GM12891 (cell line): Measurements from ENCODE around the gene FAM118B.

Source experiments
- DNase-seq: peaks from one replicate; pipeline ENCODE4 v3.0.0; 2011; ENCODE audit warnings: low spot score; ENCODE audit not compliant: insufficient read length
- FAIRE-seq: peaks from 2 replicates; lab custom pipeline; 2011; peaks lifted over from hg19 to GRCh38; lab: Jason Lieb, UNC
- PAX5 ChIP-seq: IDR thresholded peaks from 2 replicates; pipeline ENCODE4 v1.6.1; 2011; ENCODE audit warnings: low read length, moderate library complexity, mild to moderate bottlenecking; ENCODE audit not compliant: insufficient read depth, severe bottlenecking
- POLR2A ChIP-seq: IDR thresholded peaks from 2 replicates; pipeline ENCODE4 v1.6.1; 2011; ENCODE audit warnings: low read depth, low read length, control low read depth
- POLR2AphosphoS5 ChIP-seq: IDR thresholded peaks from 2 replicates; pipeline ENCODE4 v1.6.1; 2011; ENCODE audit warnings: low read depth, low read length, control low read depth
- POU2F2 ChIP-seq: IDR thresholded peaks from 2 replicates; pipeline ENCODE4 v1.6.1; 2011; ENCODE audit warnings: low read depth, mild to moderate bottlenecking, control low read depth, low read length, moderate library complexity
- SPI1 ChIP-seq: IDR thresholded peaks from 2 replicates; pipeline ENCODE4 v1.6.1; 2011; ENCODE audit warnings: low read depth, low read length, control low read depth
- TAF1 ChIP-seq: IDR thresholded peaks from 2 replicates; pipeline ENCODE4 v1.6.1; 2011; ENCODE audit warnings: low read depth, low read length, control low read depth

FAM118B gene

DNA sequence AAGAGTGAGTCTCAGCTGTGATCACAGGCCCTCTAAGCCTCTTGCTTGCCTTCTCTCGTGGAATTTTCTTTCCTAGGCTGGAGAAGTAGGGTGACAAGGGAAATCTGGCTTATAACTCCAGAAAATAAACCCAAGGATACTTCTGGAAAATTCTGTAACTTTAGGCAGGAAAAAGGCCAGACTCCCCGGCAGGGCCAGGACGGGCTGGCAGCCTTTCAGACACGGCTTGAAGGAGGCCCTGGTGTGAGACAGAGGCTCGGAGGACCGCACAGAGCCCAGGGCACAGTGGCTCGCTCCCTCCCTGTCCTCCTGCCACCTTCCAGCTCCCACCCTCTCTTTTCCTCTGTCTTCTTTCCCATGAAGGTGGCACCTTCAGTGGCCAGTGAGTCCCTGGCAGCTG, 19.2 kb upstream of the FAM118B start:
- TF ChIP-seq POU2F2 (no peak), POLR2AphosphoS5 (no peak), POLR2A (no peak), TAF1 (no peak), PAX5 (no peak), SPI1 (no peak)
- DNase-seq (no peak), FAIRE-seq (no peak)

DNA sequence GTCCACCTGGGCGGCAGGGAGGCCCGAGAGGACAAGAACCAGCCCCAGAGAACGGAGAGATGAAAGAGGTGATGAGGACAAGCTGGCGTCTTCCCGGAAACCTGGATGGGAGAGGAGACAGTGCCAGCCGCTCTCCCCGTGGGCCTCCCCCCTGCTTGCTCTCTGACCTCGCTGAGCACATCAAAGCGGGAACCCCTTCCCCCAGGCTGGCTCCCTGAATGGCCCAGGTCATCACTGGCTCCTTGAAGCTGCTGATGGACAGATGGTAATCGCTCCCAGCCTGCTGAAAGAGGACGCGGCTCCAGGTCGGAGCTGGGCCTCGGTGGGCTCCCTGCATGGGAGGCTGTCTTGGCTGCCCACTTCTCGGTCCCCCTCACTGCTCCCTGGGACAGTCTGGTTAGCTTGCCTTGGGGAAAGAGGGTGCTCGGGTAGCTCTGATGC, 18.5 kb upstream of the FAM118B start:
- DNase-seq (no peak), FAIRE-seq (no peak)
- TF ChIP-seq POLR2A: no peak

DNA sequence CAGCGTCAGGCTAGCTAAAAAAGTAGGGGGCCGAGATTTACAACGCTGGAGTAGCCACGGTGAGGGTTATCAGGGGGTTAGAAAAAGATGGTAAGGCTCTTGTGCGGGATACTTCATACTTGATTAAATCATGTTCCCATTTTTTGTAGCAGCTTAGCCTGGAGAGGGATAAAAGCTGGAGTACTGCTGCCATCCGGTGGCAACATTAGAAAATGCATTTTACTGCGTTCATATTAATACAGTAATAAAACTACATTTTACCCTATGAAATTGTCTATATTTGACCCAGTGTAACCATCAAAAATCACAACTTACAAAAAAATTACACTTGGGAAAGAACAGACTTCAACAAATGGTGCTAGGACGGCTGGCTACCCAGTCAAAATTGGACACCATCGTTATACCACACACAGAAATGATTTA, 17.4 kb upstream of the FAM118B start:
- FAIRE-seq (peak; percentile 76), DNase-seq (no peak)
- no peak for TF ChIP-seq POU2F2
- no peak for TF ChIP-seq TAF1
- no peak for TF ChIP-seq SPI1

DNA sequence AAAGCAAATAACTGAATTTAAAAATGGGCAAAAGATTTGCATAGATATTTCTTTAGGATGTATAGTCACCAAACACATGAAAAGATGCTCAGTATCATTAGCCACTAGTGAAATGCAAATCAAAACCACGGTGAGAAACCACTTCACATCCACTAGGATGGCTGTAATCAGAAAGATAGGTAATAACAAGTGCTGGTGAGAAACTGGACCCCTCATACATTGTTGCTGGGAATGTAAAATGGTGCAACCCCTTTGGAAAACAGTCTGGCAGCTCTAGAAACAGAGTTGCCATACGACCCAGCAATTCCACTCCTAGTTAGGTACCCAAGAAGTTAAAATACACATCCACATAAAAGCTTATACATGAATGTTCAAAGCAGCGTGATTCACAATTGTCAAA, 16.5 kb upstream of the FAM118B start:
- no peak for FAIRE-seq

DNA sequence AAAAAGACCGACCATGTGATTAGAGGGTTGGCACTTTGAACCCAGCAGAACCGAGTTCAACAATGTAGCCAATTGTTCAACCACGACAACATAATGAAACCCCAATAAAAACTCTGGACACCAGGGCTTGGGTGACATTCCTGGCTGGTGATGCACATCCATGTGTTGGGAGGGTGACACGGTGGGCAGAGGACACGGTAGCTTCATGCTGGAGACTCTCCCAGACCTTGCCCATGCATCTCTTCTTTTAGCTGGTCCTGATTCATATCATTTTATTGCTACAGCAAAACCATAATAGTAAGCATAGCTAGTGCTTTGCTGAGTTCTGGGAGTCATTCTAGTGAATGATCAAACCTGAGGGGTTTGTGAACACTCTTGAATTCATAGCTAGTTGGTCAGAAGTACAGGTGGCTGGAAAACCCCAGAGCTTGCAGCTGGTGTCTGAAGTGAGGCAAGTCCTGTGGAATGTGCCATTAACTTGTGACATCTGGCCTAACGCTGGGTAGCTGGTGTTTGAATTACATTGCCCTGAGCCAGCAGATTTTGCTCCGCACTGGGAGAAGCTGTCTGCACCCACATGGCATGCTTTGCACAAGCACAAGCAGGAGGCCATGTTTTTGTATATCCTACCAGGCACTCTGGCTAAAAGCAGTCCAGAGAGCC, 14.2 kb upstream of the FAM118B start:
- DNase-seq (no peak), FAIRE-seq (no peak)
- TF ChIP-seq POU2F2 (no peak), POLR2AphosphoS5 (no peak), SPI1 (no peak), POLR2A (no peak), TAF1 (no peak), PAX5 (no peak)

More for the DNA sequence above, 16.5 kb upstream of the FAM118B start:
- DNase-seq: no peak
- TF ChIP-seq TAF1 (no peak), POLR2AphosphoS5 (no peak), POU2F2 (no peak), POLR2A (no peak), SPI1 (no peak), PAX5 (no peak)

DNA sequence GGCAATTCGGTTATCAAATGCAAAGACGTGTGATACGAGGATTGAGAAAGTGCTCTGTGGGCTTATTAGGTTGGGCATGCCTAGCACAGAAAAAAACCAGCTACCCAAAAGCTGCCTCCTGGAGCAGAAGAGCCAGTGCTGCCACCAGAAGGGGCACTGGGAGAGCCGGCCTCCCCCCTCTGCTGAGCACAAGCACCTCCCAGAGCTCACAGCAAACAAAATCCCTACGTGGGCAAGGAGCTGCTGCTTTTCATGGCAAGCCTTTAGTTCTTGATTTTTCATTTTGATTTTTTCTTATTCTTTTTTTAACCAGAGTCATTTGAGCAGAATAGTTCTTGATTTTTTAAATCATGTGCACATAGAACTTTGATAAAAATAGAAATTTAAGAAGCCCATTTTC, 12.9 kb upstream of the FAM118B start:
- no peak for TF ChIP-seq POLR2A
- no peak for TF ChIP-seq PAX5
- TF ChIP-seq POLR2AphosphoS5: no peak
- TF ChIP-seq SPI1: no peak
- TF ChIP-seq POU2F2: no peak
- no peak for TF ChIP-seq TAF1
- no peak for DNase-seq
- no peak for FAIRE-seq

DNA sequence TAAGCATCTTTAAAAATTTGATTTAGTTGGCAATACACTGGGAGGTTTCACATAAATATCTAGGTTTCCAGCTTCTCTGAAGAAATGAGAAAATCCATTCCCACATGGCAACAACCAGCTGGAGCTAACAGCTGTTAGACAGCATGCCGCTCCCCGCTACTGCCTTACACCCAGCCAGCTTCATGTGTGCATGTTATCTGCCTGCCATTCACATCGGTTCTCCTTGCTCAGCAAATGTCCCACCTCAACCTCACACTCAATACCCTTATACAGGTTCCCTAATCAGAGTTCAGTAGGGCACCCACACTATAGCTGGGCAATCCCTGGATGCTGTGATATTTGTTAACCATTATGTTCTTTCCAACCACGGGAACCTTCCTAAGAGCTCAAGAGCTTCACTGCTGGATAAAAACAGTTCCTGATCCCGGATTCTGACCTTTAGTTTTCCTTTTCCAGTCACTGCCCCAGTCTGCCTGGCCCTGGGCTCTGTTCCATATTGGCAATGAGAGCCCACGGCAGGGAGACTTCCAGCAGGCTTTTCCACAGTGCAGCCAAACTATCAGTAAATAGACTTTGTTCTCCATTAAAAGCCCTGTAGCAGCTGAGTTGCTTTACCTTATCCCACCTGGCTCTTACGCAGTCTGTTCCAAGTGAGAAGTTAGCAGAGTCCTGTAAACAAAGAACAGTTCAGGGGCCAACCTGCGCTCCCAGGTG, 8.8 kb upstream of the FAM118B start:
- DNase-seq: no peak
- TF ChIP-seq TAF1 (no peak), SPI1 (no peak), POLR2A (no peak), POU2F2 (no peak), POLR2AphosphoS5 (no peak), PAX5 (no peak)
- FAIRE-seq: no peak

DNA sequence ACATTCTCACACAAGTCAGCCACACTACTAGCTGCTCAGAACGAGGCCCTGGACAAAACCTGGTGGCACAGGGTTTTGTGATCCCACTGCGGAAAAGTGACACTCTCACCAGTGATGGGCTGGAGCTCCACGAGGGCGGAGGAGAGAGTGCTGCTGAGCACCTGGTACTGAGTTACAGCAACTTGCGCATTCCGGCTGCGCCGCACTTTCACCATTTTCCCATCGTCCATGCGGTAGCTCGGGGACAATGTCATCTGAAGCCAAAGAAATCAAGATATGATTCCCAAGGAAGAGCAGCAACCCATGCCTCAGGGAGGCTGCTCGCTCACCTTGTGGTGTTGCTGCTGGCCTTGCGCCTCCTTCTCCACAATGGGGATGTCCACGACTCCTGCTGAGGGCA, 6.2 kb upstream of the FAM118B start:
- no peak for FAIRE-seq
- DNase-seq: no peak
- TF ChIP-seq TAF1 (no peak), POLR2AphosphoS5 (peak; percentile 56; the same call in 1 of the 2 replicates), POLR2A (no peak), SPI1 (no peak)

DNA sequence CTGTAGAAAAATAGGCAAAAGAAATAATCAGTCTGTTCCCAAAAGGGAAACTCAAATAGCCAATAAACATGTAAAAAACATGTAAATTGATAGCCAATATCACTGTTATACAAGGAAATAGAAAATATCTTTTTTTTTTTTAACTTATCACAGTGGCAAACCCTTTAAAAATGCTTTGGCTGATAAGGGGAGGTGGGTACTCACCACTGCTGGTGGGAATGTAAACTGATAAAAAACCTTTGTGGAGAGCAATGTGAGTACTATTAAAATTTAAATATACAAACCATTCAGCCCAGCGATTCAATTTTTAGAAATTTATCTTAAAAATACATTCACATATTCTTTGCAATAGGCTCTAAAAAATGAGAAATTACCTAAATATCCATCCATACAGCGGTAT, 3.7 kb upstream of the FAM118B start:
- DNase-seq (no peak), FAIRE-seq (no peak)
- TF ChIP-seq PAX5: no peak
- TF ChIP-seq POLR2A: no peak
- no peak for TF ChIP-seq POU2F2
- TF ChIP-seq TAF1: no peak
- TF ChIP-seq SPI1: no peak
- no peak for TF ChIP-seq POLR2AphosphoS5

DNA sequence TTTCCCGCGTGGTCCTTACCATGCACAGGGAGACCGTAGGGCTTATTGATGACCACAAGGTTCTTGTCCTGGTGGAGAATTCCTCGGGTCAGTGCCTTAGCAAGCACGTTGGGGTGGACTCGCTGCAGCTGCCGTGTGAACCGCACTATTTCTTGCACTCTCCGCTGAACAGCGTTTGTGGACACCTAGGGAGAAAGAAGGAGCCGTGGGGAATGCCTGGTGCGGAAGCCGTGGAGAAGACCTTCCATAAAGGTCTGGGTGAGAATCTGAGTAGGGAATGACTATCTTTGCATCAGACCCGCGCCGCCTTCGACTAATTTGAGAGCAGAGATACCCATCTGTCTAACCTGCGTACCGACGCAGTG, 729 bp upstream of the FAM118B start:
- no peak for TF ChIP-seq PAX5
- no peak for TF ChIP-seq POLR2A
- no peak for TF ChIP-seq TAF1
- TF ChIP-seq SPI1: no peak
- no peak for TF ChIP-seq POU2F2
- no peak for TF ChIP-seq POLR2AphosphoS5
- DNase-seq (no peak), FAIRE-seq (no peak)
